IPS-18c (cell line): ENCODE data around the gene TRAPPC1.

ENCODE experiments used
- H3K4me3 ChIP-seq: 2 replicates; pipeline ENCODE4 v1.7.0; 2013; ENCODE audit warnings: low read depth, mild to moderate bottlenecking, low read length, moderate library complexity; ENCODE audit not compliant: insufficient read depth
- H3K9me3 ChIP-seq: one replicate; pipeline ENCODE4 v1.6.1; 2013; ENCODE audit warnings: mild to moderate bottlenecking, low read length, moderate library complexity; ENCODE audit not compliant: control insufficient read depth, insufficient read depth

The TRAPPC1 gene

GRCh38 chr17:7946441-7946840 lies 14.7 kb upstream of the TRAPPC1 start:
- Histone ChIP-seq H3K4me3 (no peak overlapping the region), H3K9me3 (no peaks in the 10 kb centered on the region)

DNA sequence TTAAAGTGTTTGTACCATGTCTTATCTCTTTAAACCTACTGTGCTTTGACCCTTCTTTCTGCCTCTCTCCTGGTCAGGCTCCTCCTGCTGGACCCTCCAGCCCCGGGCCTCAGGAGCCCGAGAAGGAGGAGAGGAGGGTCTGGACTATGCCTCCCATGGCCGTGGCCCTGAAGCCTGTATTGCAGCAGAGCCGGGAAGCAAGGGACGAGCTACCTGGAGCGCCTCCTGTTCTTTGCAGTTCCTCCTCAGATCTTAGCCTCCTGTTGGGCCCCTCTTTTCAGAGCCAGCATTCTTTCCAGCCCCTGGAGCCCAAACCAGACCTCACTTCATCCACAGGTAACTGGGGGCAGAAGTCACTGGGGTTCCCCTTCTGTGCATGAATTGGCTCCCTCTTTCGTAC lies 13.9 kb upstream of the TRAPPC1 start:
- no peak overlapping the region for H3K4me3 ChIP-seq
- no peaks in the 10 kb centered on the region for H3K9me3 ChIP-seq

- H3K9me3 ChIP-seq, result no peaks in the 10 kb centered on the region
Observed at GRCh38 chr17:7944326-7944725, 12.6 kb upstream of the TRAPPC1 start.

GRCh38 chr17:7943291-7943690 lies 11.5 kb upstream of the TRAPPC1 start:
- Histone ChIP-seq H3K9me3 (no peaks in the 10 kb centered on the region), H3K4me3 (no peak overlapping the region)

More at GRCh38 chr17:7944326-7944725, 12.6 kb upstream of the TRAPPC1 start:
- no peak overlapping the region for H3K4me3 ChIP-seq

DNA sequence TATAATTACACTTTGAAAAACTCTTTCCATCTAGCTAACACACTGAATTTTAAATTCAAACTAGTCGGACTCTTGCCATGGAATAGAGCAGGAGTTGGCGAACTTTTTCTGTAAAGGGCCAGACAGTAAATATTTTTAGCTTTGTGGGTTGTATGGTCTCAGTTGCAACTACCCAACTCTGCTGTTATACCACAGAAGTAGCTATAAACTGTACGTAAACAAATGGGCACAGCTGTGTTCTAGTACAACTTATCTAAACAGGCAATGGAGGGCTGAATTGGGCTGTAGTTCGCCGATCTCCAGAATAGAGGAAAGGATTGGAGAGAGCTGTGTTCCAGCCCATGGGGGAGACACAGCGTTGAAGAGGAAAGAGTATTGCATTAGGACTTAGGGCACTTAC lies 9.0 kb upstream of the TRAPPC1 start:
- H3K4me3 ChIP-seq, result no peak overlapping the region
- H3K9me3 ChIP-seq, result no peaks in the 10 kb centered on the region

DNA sequence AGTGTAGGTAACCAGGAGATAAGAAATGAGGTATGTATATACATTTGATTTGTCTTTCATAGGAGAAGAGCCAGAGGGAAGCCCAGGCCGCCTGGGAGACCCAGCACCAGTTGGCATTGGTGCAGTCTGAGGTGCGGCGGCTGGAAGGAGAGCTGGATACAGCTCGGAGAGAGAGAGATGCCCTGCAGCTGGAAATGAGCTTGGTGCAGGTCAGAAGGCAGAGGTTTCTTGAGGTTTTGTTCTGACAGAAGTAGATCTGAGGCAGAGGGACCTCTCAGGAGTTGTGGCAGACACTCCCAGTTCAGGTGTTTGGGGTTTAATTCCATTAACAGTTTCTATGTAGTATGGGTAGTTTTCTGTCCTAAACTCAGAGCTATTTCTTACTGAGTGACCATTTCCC lies 8.3 kb upstream of the TRAPPC1 start:
- Histone ChIP-seq H3K9me3 (no peaks in the 10 kb centered on the region), H3K4me3 (no peak overlapping the region)

GRCh38 chr17:7935859-7936258 lies 4.1 kb upstream of the TRAPPC1 start:
- no peaks in the 10 kb centered on the region for H3K9me3 ChIP-seq
- H3K4me3 ChIP-seq, result no peak overlapping the region

DNA sequence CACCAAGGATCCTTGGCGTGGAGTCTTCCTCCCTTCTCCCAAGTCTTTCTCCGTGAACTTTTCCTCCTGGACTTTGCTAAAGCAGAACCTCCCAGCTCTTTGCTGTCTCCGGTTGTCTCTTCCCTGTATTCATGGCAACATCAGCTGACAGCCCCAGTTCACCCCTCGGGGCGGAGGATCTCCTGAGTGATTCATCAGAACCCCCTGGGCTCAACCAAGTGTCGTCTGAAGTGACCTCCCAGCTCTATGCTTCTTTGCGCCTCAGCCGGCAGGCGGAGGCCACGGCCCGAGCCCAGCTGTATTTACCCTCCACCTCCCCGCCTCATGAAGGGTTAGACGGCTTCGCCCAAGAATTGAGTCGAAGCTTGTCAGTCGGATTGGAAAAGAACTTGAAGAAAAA lies 1.2 kb upstream of the TRAPPC1 start:
- Histone ChIP-seq H3K4me3 (peak overlapping the region; percentile 98), H3K9me3 (no peaks in the 10 kb centered on the region)

- Histone ChIP-seq H3K9me3 (no peaks in the 10 kb centered on the region), H3K4me3 (peak overlapping the region; percentile 98)
Observed at GRCh38 chr17:7932483-7932891, 741 bp upstream of the TRAPPC1 start.

DNA sequence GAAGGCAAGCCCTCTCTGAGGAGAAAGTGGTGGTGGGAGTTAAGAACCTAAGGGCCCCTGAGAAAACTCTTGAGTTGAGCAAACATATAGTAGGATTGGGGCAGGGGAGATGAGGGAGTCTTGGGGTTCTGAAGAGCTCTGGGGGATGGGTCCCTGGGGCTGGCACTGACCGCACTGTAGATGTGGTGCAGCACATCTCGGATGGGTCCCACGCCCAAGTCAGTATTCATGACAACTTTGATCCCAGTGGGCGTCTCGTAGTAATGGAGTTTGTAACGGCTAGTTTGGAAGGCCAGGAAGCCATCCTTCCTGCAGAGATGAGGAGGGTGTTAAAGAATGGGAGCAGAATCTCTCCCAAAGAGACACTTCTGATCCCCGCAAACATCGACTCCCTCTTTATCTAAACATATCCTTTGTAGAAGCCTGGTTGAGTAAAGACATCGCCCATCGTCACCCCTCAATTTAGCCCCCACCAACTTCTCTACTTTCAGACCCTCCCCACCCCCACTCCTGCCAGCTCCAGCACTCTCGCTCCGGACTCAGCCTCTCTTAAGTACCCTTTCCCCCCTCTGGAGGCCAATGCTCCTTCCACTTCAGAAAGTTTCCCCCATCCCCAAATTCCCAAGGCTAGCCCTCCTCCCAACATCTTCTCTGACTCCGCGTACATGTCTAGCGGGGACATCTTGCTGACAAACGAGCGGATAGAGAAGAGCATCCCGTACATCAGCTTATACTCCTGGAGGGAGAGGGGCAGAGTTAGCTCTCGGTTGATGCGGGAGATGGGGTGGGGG lies 710 bp downstream of the TRAPPC1 start:
- H3K4me3 ChIP-seq, result peak overlapping the region; percentile 98

GRCh38 chr17:7929158-7930023 lies 2.4 kb downstream of the TRAPPC1 start, which contains the start of gene KCNAB3:
Gene KCNAB3, minus strand, starts transcription at chr17:7929856. Its CDS starts 421 bp downstream, at chr17:7929435.
- Histone ChIP-seq H3K9me3 (no peaks in the 10 kb centered on the region), H3K4me3 (peak within 1 kb of the TSS; percentile 57; the same call in 1 of the 2 replicates)

More for the DNA sequence above, 710 bp downstream of the TRAPPC1 start:
- H3K9me3 ChIP-seq, result no peaks in the 10 kb centered on the region

GRCh38 chr17:7927596-7927995 lies 4.2 kb downstream of the TRAPPC1 start:
- Histone ChIP-seq H3K4me3 (no peak overlapping the region), H3K9me3 (no peaks in the 10 kb centered on the region)

DNA sequence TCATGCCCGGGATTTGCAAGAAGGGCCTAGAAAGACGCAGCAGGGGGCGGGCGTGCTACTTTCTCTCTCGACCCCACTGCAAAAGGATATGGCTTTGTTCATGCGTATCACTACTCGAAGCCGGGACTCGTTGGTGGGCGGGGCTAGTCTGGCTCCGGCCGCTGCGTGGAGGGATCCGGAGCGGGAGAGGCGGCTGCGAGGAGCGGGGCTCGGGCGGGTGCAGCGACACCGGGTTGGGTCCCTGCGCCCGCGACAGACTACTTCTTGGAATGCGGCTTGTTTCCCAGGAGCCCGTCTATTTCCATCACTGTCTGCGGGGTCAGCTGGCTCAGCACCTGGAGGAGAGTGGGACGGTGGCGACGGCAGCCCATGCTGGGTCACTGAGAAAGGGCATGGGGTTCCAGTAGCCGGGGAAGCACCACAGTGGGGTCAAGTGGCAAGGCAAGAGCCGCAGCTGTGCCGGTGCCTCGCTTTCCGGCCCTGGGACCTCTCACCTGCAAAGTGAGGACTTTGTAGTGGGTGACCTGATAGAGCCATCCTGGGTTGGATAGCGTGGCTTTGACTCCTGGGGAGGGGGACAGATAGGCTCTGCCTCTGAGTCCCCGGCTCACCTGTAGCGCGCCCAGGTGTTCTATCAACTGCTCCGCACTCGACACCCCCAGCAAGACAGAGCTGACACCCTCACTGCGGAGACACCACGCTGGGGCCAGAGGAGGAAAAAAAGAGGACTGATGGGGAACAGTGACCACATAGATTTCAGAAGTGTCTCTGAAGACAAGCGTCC lies 8.7 kb downstream of the TRAPPC1 start:
- H3K4me3 ChIP-seq, result peak overlapping the region; percentile 44

GRCh38 chr17:7922269-7922844 lies 9.4 kb downstream of the TRAPPC1 start:
- peak overlapping the region; percentile 44 for H3K4me3 ChIP-seq

More for the DNA sequence above, 8.7 kb downstream of the TRAPPC1 start:
- no peaks in the 10 kb centered on the region for H3K9me3 ChIP-seq

DNA sequence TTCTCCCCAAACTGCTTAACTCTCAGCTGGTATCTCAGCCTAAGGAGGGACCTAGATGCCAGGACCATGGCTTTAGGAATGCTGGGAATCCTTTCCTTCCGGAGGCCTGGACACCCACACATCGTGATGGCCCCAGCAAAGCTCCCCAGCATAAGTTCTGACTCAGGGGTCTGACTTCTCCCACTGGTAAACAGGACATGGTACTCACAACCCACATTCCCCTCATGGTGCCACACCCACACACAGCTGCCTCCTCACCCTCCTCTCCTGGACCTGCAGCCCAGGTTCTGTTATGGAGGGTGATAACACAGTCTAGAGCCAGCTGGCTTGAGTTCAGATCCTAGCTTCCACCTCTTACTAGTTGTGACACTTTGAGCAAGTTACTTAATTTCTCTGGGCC lies 14.9 kb downstream of the TRAPPC1 start:
- no peak overlapping the region for H3K4me3 ChIP-seq

More at GRCh38 chr17:7922269-7922844, 9.4 kb downstream of the TRAPPC1 start:
- no peaks in the 10 kb centered on the region for H3K9me3 ChIP-seq

GRCh38 chr17:7916385-7916682 lies 15.4 kb downstream of the TRAPPC1 start:
- peak overlapping the region; percentile 68 for H3K4me3 ChIP-seq
- no peaks in the 10 kb centered on the region for H3K9me3 ChIP-seq

More for the DNA sequence above, 14.9 kb downstream of the TRAPPC1 start:
- no peaks in the 10 kb centered on the region for H3K9me3 ChIP-seq
